HUDEP-2 (cell line): ENCODE data around the gene FSHR.

Source experiments
- DNase-seq, 76 experiments: peaks; one replicate each; lab custom pipeline; 2025; ENCODE audit not compliant: unreplicated experiment in 76 of 76; lab: John Stamatoyannopoulos, UW

FSHR gene

DNA sequence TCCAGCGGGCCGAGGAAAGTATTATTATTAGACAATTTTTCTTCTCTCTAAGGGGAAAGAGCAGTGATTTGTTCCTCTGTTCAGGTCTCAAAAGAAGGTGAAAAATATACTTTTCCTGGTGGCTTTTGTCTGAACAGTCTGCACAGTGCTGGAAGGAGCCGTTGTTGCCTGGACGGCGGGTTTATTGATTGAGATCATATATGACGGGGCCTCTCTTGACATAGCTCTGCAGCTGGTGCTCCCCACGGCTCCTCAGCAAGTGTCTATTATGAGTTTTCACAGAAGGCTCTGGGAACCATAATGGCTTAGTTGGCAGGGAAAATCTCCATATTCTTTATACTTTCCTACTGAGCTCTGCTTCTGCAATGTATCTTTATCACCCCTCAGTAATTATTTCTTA lies 42.9 kb downstream of the FSHR start:
- no peak for DNase-seq

DNA sequence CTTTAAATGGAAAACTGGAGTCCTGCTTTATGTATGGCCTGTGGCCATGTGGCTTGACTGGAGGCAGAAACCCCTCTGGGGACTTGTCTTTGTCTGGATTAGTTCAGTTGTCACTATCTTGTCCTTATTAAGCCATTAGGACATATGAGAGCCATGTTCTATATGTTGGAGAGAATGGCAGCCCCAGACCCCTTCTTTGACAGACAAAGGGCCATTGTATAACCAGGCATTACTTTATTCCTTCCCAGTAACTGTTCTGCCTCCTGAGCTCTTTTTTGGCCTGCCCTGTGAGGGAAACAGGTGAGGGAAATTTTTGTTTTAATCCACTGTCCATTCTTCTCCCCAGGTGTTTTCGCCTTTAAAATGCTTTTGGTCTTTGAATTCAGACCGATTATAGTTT lies 43.3 kb downstream of the FSHR start:
- DNase-seq: no peak

DNA sequence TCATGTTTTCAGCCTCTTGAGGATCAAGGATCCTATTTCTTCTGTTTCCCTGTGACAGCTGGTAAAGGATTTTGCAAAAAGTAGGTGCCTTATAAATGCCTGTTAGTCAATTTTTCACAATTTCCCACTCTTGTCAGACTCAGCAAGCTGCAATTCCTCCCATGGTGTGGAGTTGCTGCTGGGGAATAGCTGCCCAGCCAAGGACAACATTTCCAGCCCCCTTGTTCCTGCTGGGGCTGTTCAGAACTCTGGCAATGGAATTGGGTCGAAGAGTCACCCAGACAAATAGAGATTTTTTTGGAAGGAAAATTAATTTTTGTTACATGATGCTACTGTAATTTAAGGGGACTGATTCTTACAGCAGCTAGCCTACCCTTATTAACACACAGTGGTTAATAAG lies 43.7 kb downstream of the FSHR start:
- DNase-seq: no peak

DNA sequence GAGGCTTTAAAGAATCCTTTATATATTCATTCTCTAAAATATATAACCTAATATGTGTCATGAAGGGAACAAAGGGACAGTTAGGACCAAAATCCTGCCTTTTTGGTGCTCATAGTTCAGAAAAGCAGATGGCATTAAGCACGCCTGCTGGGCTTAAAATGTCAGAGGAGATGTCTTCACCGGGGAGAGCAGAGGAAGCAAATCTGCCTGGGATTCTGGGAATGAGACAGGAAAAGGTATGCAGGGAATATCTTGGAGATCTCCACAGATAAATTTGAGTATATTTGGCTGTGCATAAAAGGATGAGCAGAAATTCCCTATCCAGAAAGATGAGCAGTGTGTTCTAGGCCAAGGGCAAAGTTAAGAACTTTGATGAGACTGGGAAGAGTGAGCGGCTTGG lies 45.5 kb downstream of the FSHR start:
- no peak for DNase-seq

DNA sequence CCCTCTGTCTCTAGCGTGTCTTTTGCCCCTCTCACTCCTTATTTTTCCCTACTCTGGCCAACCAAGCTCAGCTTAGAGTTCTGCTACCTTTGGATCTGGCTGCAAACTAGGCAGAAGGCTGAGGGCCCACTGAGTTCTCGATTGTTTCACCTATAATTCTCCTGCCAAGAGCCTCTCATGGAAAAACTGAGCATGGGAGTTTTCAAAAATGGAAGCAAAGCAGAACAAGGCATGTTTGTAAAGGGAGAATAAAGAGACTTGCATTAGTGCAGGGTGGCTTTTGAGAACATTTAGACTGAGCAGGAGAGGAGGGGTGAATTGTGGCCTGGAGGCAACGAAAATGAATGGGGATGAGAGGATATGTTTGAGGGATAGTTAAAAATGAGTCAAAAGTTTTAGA lies 45.9 kb downstream of the FSHR start:
- no peak for DNase-seq

DNA sequence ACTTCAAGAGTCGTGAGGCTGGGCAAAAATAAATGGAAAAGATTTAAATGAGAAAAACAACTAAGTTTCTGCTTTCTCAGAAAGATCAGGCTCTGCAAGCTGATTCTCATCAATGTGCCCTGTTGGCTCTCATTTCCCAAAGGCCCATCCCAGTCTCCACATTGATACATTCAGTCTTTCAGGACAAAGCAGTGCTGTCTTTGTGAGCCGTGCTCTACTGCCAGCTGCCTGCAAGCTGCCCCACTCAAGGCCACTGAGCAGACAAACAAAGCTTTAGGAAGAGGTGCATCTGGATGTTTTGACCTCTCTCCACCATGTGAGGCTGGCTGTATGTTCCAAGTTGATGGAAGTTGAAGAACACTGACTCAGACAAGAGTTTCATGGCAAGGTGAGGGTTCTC lies 48.8 kb downstream of the FSHR start:
- no peak for DNase-seq

DNA sequence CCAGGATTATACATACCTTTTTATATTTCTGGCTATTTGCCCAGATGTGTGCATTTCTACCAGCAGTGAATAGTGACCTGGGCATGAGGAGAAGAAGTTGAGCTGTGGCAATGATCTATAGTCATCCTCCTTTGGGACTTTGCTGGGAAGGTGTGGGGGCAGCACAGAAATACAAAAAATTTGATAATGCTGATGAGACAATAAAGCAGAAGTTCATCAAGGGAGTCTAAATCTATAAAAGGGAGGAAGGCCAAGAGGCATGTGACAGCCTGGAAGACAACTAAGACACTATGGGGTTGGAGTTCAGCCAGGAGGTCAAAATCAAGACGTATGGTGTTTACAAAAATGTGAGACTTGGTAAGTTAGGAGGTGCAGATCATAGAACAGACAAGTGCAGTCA lies 52.2 kb downstream of the FSHR start:
- no peak for DNase-seq

DNA sequence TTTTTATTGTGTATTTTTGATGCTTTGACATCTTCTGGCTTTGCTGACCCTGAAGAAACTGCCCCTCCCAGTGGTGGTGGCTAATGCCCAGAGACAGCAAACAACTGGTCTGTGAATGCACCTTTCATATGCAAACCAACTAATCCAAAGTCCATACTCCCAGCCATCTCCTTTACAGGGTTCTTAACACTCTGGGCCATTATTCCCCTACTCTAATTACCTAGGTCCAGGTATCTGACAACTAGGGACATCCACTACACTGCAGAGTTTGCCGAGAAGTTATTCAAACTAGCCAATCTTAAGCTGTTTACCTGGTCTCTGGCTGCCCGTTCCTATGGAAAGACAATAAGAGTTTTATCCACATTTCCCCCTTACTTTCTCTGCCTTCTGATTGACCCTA lies 73.6 kb downstream of the FSHR start:
- DNase-seq: no peak

DNA sequence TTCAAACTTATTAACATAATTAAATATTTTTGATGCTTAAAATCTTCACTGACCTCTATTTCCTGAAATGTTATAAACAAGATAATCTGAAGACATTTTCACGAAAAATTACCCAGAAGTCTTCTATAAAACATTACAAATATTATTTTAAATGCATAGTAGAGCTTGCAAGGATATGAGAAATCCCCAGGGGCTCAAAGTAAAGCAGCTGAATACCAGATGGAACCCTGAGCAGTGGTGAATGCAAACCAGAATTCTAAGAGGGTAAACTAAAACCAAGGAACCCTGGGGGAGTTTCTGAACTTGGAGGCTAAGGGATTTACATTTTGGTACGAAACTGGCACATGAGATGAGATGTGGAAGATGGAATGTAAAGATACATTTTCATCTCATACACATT lies 83.6 kb downstream of the FSHR start:
- DNase-seq: no peak

DNA sequence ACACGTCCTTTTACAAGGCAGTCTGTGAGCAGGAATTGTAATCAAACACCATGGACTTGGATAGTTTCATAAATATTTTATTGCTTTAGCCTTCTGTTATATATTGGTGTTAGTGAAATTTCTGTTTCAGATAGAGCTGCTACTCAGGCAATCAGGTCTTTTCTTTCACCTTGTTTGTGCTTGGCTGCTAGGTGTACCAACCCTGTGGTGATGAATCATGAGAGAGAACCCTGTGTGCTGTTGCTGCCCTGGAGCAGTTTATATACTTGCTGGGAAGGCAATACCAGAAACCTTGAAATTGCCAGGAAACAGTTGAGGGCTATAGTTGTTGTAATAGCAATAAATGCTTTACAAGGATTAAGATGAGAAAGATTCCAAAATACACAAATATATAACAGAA lies 84.5 kb downstream of the FSHR start:
- DNase-seq: no peak

DNA sequence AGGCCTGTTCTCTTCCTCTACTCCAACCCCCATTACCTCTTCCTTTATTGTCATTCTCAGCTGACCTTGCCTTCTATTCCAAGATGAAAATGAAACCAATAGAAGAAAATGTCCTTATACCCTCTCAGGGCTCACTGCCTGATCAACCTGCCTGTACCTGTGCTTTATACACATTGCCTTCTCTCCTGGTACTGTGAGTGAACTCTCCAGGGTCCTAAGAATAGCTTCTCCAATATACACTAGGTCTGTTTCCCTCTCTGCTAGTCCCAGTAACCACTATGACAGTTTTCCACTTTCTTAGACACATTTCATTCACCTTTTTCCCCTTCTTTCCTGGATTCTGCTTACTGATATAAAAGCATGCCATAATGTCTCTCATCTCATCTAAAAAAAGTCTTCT lies 85.7 kb downstream of the FSHR start:
- no peak for DNase-seq

DNA sequence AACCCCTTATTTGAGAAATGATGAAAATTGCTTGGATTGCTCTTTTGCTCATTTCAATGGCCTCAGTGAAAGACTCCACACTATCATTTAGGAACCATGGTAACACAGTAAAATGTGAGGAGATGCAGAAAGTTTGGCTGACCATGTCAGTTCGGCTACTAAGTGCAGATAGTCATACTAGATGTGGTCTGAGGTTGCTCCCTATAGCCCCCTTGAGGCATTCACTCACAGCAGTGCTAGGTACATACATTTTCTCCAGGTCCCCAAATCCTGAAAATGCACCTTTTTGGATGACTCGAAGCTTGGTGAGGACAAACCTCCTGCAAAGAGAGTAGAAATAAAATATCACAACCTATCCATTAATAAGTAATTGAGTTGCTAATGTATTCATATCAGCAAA lies 86.3 kb downstream of the FSHR start:
- no peak for DNase-seq

DNA sequence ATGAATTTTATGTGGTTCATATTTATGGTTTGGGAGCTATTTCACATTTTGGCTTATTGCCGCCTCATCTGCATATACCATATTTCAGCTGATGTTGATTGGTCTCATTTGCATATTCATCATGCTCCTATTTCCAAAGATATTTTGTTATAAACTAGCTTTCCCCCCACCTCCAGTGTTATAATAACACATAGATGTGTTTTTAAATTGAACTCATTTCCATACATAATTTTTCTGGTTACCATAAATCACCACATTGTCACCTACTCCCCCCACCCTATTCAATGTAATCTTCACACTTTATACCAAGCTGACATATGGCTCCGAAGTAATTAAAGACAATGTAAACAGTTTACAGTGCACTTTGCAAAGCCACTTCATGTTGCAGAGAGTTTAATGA lies 101.2 kb downstream of the FSHR start:
- DNase-seq: no peak

DNA sequence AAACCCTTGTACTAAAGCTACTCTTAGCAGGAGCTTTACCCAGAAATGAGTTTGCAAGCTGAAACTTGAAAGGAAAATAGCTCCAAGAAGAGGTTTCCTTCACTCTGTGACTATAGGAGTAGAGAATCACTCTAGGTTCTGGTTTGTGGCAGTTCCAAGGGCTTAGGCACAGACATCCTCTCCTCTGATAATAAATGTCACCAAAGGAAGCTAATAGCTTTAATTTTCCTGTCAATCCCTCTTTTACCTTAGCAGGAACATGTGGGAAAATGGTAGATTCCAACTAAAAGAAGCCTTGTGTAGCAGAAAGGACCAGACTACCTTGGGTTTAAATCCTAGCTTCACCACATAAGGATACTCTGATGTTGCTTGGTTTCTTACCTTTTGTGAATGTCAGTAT lies 104.0 kb downstream of the FSHR start:
- DNase-seq: no peak

DNA sequence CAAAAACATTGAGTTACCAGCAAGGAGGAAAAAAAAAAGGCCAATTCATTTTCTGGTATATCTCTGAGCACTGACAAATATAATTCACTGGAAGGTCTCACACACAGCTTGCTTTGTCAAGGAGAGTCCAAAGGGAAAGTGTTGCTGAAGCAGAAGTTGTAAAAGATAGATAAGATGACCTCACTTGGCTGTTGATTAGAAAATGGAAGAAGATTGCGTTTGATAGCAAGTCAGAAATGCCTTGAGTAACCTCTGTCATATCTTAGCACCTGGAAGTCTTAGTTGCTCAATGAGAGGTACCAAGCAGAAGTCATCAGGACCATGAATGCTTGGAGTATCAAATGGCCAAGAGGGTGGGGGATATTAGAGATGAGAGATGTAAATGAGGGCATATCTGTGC lies 105.2 kb downstream of the FSHR start:
- no peak for DNase-seq

DNA sequence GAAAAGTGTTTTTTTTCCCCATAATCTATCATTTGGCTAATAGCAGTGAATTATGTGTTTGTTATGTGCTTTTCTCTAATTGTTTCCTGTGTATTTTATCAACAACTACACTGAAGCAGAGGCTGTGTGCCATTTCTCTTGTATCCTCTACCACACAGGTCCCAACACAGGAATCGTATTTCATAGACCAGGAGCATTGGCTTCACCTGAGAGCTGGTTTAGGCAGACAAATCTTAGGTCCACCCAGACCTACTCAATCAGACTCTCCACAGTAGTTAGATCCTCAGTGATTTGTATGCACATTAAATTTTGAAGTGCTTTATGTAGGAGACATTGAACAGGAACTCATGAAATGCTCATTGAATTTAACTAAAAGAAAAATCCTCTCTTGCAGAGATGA lies 109.2 kb downstream of the FSHR start:
- DNase-seq: no peak

DNA sequence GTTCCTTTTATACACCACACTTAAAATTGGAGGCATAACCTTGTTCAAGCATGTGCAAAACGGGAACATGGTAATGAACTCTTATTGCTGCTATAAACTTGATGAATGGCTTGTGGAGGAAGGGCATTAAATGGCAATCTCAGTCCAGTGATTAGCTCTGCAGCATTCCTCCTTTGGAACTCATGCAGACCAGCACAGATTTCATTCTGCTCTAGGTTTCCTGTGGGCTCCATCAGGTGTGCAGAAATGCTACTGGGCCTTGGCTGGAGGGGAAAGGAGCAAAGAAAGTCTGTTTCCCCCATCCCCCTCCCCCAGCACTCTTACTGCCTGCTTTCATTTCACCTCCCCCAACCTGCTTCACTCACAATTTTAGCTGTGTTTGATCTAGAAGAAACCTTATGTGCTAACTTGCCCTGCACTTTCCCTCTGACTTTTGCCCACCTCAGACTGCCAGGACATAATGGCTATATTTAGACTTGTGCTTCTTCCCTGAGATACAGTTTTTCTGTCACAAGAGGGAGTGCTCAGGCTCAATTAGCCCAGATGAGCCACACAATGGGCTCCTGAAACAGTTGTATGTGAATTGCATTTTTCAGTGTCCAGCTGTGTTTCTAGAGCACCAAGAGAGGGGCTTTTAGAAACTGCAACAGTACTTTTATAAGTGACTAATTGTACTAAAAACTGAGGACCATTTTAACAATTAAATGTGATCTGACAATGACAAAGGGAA lies 109.8 kb downstream of the FSHR start:
- no peak for DNase-seq

DNA sequence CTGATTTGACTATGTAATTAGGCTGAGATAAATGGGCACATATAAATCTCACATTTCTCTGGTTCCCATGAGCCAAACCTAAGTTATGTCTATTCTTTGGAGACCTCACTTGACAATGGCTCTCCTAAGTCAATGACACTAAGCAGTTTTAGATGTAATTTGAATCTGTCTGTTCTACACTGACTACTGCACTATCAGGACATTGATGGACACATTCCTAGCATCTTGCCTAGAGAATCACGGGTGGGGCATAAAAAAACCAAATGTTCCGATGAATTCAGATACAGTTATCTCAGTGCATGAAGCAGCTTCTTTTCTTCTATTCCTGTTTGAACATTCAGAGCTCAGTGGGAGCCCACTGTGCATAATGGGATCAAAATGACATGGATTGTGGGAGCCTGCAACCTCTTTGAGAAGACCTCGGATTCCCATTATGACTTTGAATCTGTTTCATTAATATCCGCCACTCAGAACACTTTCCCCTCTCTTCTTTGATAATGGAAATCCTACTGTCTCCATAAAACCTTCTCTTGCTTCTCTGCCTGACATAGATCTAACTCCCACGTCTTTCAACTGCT lies 110.8 kb downstream of the FSHR start:
- no peak for DNase-seq

DNA sequence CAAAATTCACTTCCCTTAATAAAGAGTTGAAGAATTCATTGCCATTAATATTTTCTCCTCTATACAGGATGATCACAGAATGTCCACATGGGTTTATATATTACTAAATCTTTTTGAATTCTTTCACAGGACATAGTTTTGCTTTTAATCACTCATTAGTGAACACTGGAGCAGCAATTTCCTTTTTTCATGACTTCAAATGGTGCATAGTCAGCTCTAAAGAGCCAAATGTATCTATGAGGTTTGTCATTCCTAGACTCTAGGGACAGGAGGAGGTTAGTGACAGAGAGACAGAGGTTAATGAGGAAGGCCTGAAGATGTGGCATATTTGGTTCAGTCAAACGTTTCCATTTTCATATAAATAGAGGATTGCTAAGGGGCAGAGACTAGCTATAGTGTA lies 111.8 kb downstream of the FSHR start:
- DNase-seq: no peak

DNA sequence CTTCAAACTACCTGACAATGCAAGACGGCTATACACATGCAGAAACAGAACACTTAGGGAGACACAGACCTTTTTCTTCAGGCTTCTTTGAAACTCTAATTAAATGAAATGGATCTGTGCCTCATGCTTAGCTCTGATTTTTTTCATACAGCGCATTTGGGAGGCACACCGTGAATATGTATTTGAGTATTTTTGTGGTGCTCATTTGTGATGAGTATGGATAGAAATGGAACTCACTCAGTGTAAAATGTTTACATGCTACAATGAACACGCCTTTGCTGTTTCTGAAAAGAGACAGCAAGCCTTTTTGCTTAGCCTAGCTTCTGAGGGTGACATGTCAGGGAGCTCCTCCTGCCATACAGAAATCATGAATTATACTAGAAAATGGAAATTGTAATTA lies 113.3 kb downstream of the FSHR start:
- no peak for DNase-seq

DNA sequence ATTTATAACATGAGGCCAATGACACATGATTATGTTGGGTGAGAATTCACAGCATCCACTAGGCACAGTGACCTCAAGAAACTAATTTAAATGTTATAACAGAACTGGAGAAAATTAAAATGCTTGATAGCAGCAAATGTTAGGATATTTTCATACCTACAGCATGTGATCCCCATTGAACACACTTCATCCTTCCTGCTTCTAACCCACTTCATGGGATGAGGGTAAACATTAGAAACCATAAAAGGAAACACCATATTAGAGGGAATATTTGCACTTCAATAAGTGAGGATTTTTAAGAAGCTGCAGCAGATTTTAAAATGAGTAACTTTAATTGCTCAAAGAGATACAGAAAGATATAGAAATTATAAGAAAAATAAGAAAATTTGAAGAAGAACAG lies 117.1 kb downstream of the FSHR start:
- no peak for DNase-seq

DNA sequence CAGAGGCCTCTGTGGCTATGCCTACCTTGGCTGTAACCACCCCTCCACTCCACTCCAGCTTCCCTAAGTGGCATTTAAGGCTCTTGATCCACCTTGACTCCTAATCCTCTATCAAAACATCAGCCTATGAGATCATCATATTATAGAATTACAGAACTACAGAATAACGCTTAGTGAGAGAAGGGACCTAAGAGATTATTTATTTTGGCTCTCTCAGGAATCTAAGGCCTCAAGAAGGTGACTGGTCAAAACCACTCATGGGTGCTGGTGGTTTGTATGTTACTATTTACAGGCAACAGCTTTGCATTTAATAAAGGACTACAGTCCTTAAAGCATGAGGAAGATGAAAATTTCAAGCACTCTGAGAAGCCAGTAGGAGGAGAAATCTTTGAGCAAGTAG lies 118.8 kb downstream of the FSHR start:
- no peak for DNase-seq
